ENCODE data around the gene SHTN1. TPM values are rescaled to one million over a fixed set of nuclear protein-coding genes. Genes with fewer than 3 reads are reported as not detected.

SHTN1 gene
- total and polyA plus RNA-seq, 2 experiments from 2014 or later = 0.86 to 3.5 TPM

DNA sequence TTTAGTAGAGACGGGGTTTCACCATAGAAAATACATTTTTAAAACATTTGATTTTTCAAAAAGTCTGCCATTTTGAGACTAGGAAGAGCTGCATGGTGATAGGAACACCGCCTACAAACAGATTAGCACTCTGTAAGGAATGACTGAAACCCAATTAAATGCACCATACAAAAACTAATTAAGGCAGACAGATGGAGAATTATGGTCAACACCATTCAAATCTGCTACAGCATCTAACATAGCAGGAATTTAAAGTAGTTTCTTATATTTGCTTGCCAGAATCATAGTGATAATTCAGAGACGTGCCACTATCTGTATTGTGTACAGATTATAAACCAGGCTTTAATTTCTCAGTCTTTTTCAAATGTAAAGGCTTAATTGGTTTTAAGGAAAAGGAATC is 87.5 kb downstream of the SHTN1 start:
- H3K79me2 ChIP-seq (ENCODE audit: insufficient read depth) = no peaks in the 10 kb centered on the region
- 93 to 95% methylated on average over 3 of the region's 3 CpGs for WGBS, 2 experiments (ENCODE audit: low coverage in 1 of 2, low lambda C conversion rate in 2 of 2, missing lambda C conversion rate in 2 of 2)
- H3K4me2 ChIP-seq (ENCODE audit: unreplicated experiment) = no peak overlapping the region
- no peaks in the 10 kb centered on the region for H4K20me1 ChIP-seq (ENCODE audit: insufficient read depth)
- no peak overlapping the region for H3K4me3 ChIP-seq
- H3F3A ChIP-seq (ENCODE audit: insufficient read depth) = no peaks in the 10 kb centered on the region
- no peak overlapping the region for H2AFZ ChIP-seq
- no peak overlapping the region for H3K9ac ChIP-seq
- DNase-seq = no peak
- no peaks in the 10 kb centered on the region for H3K4me1 ChIP-seq (ENCODE audit: insufficient read depth)
- no peak for TF ChIP-seq EZH2 (IDR thresholded peaks at IDR 0.05; ENCODE audit: insufficient read depth, poor library complexity, severe bottlenecking)
- TF ChIP-seq EZH2phosphoT487 (IDR thresholded peaks at IDR 0.05; ENCODE audit: insufficient read depth, low read depth) = no peak
- no peaks in the 10 kb centered on the region for H3K9me2 ChIP-seq (ENCODE audit: insufficient read depth)
- no peak overlapping the region for H3K27ac ChIP-seq
- H3K27me3 ChIP-seq (replicated peaks; ENCODE audit: insufficient read depth) = no peaks in the 10 kb centered on the region
- in situ Hi-C loops (cut with MboI) = no loop called here
- no peaks in the 10 kb centered on the region for H3K9me3 ChIP-seq (ENCODE audit: low read depth)
- no peaks in the 10 kb centered on the region for H3K36me3 ChIP-seq (ENCODE audit: low read depth)

DNA sequence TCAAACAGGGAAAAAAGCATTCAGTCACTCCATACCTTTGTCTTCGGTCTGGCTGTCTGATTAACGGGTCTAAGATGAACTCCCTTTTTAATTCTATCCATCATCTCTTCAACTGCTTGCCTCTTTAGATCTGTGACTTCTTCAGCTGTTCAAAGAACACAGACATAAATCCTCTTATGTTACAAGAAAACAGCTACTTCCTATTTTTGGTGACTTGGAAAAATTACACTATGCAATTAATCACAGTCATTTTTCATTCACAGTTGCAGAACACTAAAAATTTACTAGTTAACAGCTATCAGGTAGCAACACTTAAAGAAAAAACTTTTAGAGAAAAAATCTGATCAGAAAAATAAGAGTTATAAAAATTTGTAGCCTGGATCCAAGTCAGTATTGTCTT is 89.6 kb downstream of the SHTN1 start:
- Histone ChIP-seq H3K4me1 (ENCODE audit: insufficient read depth) (no peaks in the 10 kb centered on the region), H3K27ac (no peak overlapping the region), H3K9me3 (ENCODE audit: low read depth) (no peaks in the 10 kb centered on the region), H3K36me3 (ENCODE audit: low read depth) (no peaks in the 10 kb centered on the region), H2AFZ (no peak overlapping the region), H3K9me2 (ENCODE audit: insufficient read depth) (no peaks in the 10 kb centered on the region), H3K9ac (no peak overlapping the region), H3K79me2 (ENCODE audit: insufficient read depth) (no peaks in the 10 kb centered on the region), H3K4me3 (no peak overlapping the region), H3K27me3 (replicated peaks; ENCODE audit: insufficient read depth) (no peaks in the 10 kb centered on the region), H3K4me2 (ENCODE audit: unreplicated experiment) (no peak overlapping the region), H4K20me1 (ENCODE audit: insufficient read depth) (no peaks in the 10 kb centered on the region), H3F3A (ENCODE audit: insufficient read depth) (no peaks in the 10 kb centered on the region)
- TF ChIP-seq EZH2 (IDR thresholded peaks at IDR 0.05; ENCODE audit: insufficient read depth, poor library complexity, severe bottlenecking) (no peak), EZH2phosphoT487 (IDR thresholded peaks at IDR 0.05; ENCODE audit: insufficient read depth, low read depth) (no peak)
- in situ Hi-C loops (cut with MboI) = no loop called here
- no peak for DNase-seq
- 77 to 78% methylated on average over 2 of the region's 2 CpGs for WGBS, 2 experiments (ENCODE audit: low coverage in 1 of 2, low lambda C conversion rate in 2 of 2, missing lambda C conversion rate in 2 of 2)

GRCh38 chr10:116913695-116914094 is 91.3 kb downstream of the SHTN1 start:
- H3K79me2 ChIP-seq (ENCODE audit: insufficient read depth) = no peaks in the 10 kb centered on the region
- WGBS, 2 experiments (ENCODE audit: low coverage in 1 of 2, low lambda C conversion rate in 2 of 2, missing lambda C conversion rate in 2 of 2) = 68 to 82% methylated on average over 1 of the region's 1 CpG
- H2AFZ ChIP-seq = no peak overlapping the region
- no peak for DNase-seq
- H3F3A ChIP-seq (ENCODE audit: insufficient read depth) = no peaks in the 10 kb centered on the region
- no peak overlapping the region for H3K9ac ChIP-seq
- no peaks in the 10 kb centered on the region for H3K36me3 ChIP-seq (ENCODE audit: low read depth)
- no peaks in the 10 kb centered on the region for H3K9me2 ChIP-seq (ENCODE audit: insufficient read depth)
- no peaks in the 10 kb centered on the region for H4K20me1 ChIP-seq (ENCODE audit: insufficient read depth)
- no peaks in the 10 kb centered on the region for H3K9me3 ChIP-seq (ENCODE audit: low read depth)
- H3K27me3 ChIP-seq (replicated peaks; ENCODE audit: insufficient read depth) = no peaks in the 10 kb centered on the region
- no peaks in the 10 kb centered on the region for H3K4me1 ChIP-seq (ENCODE audit: insufficient read depth)
- no peak for TF ChIP-seq EZH2 (IDR thresholded peaks at IDR 0.05; ENCODE audit: insufficient read depth, poor library complexity, severe bottlenecking)
- no peak for TF ChIP-seq EZH2phosphoT487 (IDR thresholded peaks at IDR 0.05; ENCODE audit: insufficient read depth, low read depth)
- no peak overlapping the region for H3K4me2 ChIP-seq (ENCODE audit: unreplicated experiment)
- H3K4me3 ChIP-seq = no peak overlapping the region
- in situ Hi-C loops (cut with MboI) = no loop called here
- H3K27ac ChIP-seq = no peak overlapping the region

GRCh38 chr10:116912162-116912561 is 92.8 kb downstream of the SHTN1 start:
- no peaks in the 10 kb centered on the region for H3K27me3 ChIP-seq (replicated peaks; ENCODE audit: insufficient read depth)

DNA sequence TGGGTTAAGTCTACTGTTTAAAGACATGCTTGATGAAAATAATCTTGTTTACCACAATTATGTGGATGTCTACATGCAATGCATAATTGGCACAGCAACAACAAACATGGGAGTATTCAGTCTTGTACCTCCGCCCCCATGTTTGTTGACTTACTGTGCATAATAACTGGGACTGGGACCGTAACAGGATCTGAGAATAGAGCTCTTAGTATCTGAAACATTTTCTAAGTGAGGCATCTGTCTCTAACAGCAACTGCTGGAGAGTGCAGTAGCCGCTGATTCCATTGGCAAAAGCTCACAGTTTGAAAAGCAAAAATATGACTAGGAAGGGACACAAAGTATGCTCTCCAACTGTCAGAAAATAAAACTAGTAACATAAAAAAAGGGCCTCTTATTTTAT is 94.1 kb downstream of the SHTN1 start:
- Histone ChIP-seq H3K27me3 (replicated peaks; ENCODE audit: insufficient read depth) (no peaks in the 10 kb centered on the region), H3K27ac (no peak overlapping the region), H4K20me1 (ENCODE audit: insufficient read depth) (no peaks in the 10 kb centered on the region), H3K9ac (no peak overlapping the region), H3K9me2 (ENCODE audit: insufficient read depth) (no peaks in the 10 kb centered on the region), H3F3A (ENCODE audit: insufficient read depth) (no peaks in the 10 kb centered on the region), H3K79me2 (ENCODE audit: insufficient read depth) (no peaks in the 10 kb centered on the region), H3K4me3 (no peak overlapping the region), H3K4me1 (ENCODE audit: insufficient read depth) (no peaks in the 10 kb centered on the region), H3K9me3 (ENCODE audit: low read depth) (no peaks in the 10 kb centered on the region), H2AFZ (no peak overlapping the region), H3K4me2 (ENCODE audit: unreplicated experiment) (no peak overlapping the region), H3K36me3 (ENCODE audit: low read depth) (no peaks in the 10 kb centered on the region)
- in situ Hi-C loops (cut with MboI) = no loop called here
- DNase-seq = no peak
- 63 to 66% methylated on average over 3 of the region's 3 CpGs for WGBS, 2 experiments (ENCODE audit: low coverage in 1 of 2, low lambda C conversion rate in 2 of 2, missing lambda C conversion rate in 2 of 2)
- no peak for TF ChIP-seq EZH2 (IDR thresholded peaks at IDR 0.05; ENCODE audit: insufficient read depth, poor library complexity, severe bottlenecking)
- TF ChIP-seq EZH2phosphoT487 (IDR thresholded peaks at IDR 0.05; ENCODE audit: insufficient read depth, low read depth) = no peak

More at GRCh38 chr10:116912162-116912561, 92.8 kb downstream of the SHTN1 start:
- DNase-seq = no peak
- H3K36me3 ChIP-seq (ENCODE audit: low read depth) = no peaks in the 10 kb centered on the region
- H3K9me3 ChIP-seq (ENCODE audit: low read depth) = no peaks in the 10 kb centered on the region
- no peak overlapping the region for H2AFZ ChIP-seq
- H3K4me2 ChIP-seq (ENCODE audit: unreplicated experiment) = no peak overlapping the region
- H3F3A ChIP-seq (ENCODE audit: insufficient read depth) = no peaks in the 10 kb centered on the region
- no peaks in the 10 kb centered on the region for H3K9me2 ChIP-seq (ENCODE audit: insufficient read depth)
- no peak overlapping the region for H3K27ac ChIP-seq
- TF ChIP-seq EZH2 (IDR thresholded peaks at IDR 0.05; ENCODE audit: insufficient read depth, poor library complexity, severe bottlenecking) (no peak), EZH2phosphoT487 (IDR thresholded peaks at IDR 0.05; ENCODE audit: insufficient read depth, low read depth) (no peak)
- no peaks in the 10 kb centered on the region for H4K20me1 ChIP-seq (ENCODE audit: insufficient read depth)
- no peak overlapping the region for H3K4me3 ChIP-seq
- no peak overlapping the region for H3K9ac ChIP-seq
- no peaks in the 10 kb centered on the region for H3K4me1 ChIP-seq (ENCODE audit: insufficient read depth)
- in situ Hi-C loops (cut with MboI) = no loop called here
- 57 to 65% methylated on average over 1 of the region's 1 CpG for WGBS, 2 experiments (ENCODE audit: low coverage in 1 of 2, low lambda C conversion rate in 2 of 2, missing lambda C conversion rate in 2 of 2)
- no peaks in the 10 kb centered on the region for H3K79me2 ChIP-seq (ENCODE audit: insufficient read depth)

Data from GM23248 (cell line).